Transverse colon (tissue), 4 donors: ENCODE data around the gene ABHD8. TPM values are rescaled to one million over a fixed set of nuclear protein-coding genes. Genes with fewer than 3 reads are reported as not detected.

Experiments used
- DNase-seq: peaks from one replicate; pipeline ENCODE4 v3.0.0-alpha.2; 2019
- H3K27ac ChIP-seq, 4 donors: fragments of 200-600 bp; sonication (generic); 2 replicates each; pipeline ENCODE4 v1.5.1; 2016 to 2018; ENCODE audit warnings: inconsistent platforms in 4 of 4
- H3K27me3 ChIP-seq: fragments of 200-600 bp; sonication (generic); 2 replicates; pipeline ENCODE4 v1.5.1; 2017; ENCODE audit warnings: inconsistent platforms
- H3K36me3 ChIP-seq, 4 donors: fragments of 200-600 bp; sonication (generic); 2 replicates each; pipeline ENCODE4 v1.5.1; 2017 to 2019; ENCODE audit warnings: inconsistent platforms in 4 of 4
- H3K4me1 ChIP-seq, 4 donors: fragments of 200-600 bp; sonication (generic); 2 replicates each; pipeline ENCODE4 v1.5.1; 2017 to 2020; ENCODE audit warnings: inconsistent platforms in 4 of 4
- H3K4me3 ChIP-seq, 4 donors: fragments of 200-600 bp; sonication (generic); 1 replicate in 1 of 4; 2 replicates in 3 of 4; pipeline versions ENCODE4 v1.5.1 to v1.6.1; 2017 to 2019; ENCODE audit warnings: inconsistent platforms in 4 of 4
- H3K9me3 ChIP-seq, 2 donors: fragments of 200-600 bp; sonication (generic); 2 replicates each; pipeline ENCODE4 v1.5.1; 2017 to 2019; ENCODE audit warnings: inconsistent platforms in 2 of 2
- CTCF ChIP-seq, 5 experiments: fragments of 200-600 bp in 3 of 5; fragments of 450-650 bp in 2 of 5; sonication (generic) in 3 of 5; IDR thresholded peaks; 1 replicate in 2 of 5; 2 replicates in 3 of 5; pipeline ENCODE4 v1.5.1; 2016 to 2017; ENCODE audit warnings: antibody characterized with exemption in 5 of 5, inconsistent platforms in 3 of 5, mild to moderate bottlenecking in 2 of 5, moderate library complexity in 1 of 5
- EP300 ChIP-seq: sonication (generic); formaldehyde crosslinking; IDR thresholded peaks from one replicate; pipeline ENCODE4 v1.6.1; 2017; ENCODE audit warnings: antibody characterized with exemption, low read depth
- POLR2A ChIP-seq: fragments of 450-650 bp; IDR thresholded peaks from one replicate; pipeline ENCODE4 v1.6.1; 2016; ENCODE audit warnings: antibody characterized with exemption, mild to moderate bottlenecking, moderate library complexity
- POLR2AphosphoS5 ChIP-seq, 3 donors: sonication (generic); formaldehyde crosslinking; IDR thresholded peaks; one replicate each; pipeline ENCODE4 v1.6.1; 2016; ENCODE audit warnings: antibody characterized with exemption in 3 of 3
- WGBS, 2 donors: methylation state at CpG; one replicate each; pipeline ENCODE4 v1.1.5; 2018; ENCODE audit warnings: low coverage in 1 of 2; 5-methylcytosine and 5-hydroxymethylcytosine counted together
- in situ Hi-C, 4 donors: fragments of 200-750 bp; cut with MboI; loops; one replicate each; pipeline versions ENCODE4 v1.15.0 to v1.15.1; 2017; ENCODE audit warnings: low sequenced_read_pairs in 3 of 4, low pct_ligation_motif_present in 1 of 4, low pct_unique_long_range_greater_than_20kb in 1 of 4
- intact Hi-C: fragments of 100-400 bp; cut with DNase I; formaldehyde crosslinking; loops from one replicate; pipeline ENCODE4 v1.15.1; 2023; ENCODE audit warnings: low total_unique reads
- total RNA-seq, 4 donors: library from RNA; depleted of rRNA; stranded (reverse); fragments of >200 nt; gene quantifications; one replicate each; pipeline ENCODE4 v1.1.0, GENCODE V29; 2016

Gene ABHD8
- total RNA-seq, 4 donors from 2014 or later: 6.0 to 14.1 (median 9.1) TPM

GRCh38 chr19:17332677-17333581 lies 29.7 kb upstream of the ABHD8 start:
- Histone ChIP-seq H3K27ac (no peak overlapping the region), H3K36me3 (no peaks in the 10 kb centered on the region), H3K27me3 (peaks cover 21% of the 10 kb centered on the region), H3K9me3 (no peaks in the 10 kb centered on the region), H3K4me3 (no peak overlapping the region), H3K4me1 (peaks cover 21 to 47% (median 37%) of the 10 kb centered on the region in 4 donors)
- no peak for DNase-seq
- in situ Hi-C loops (no loop called here), intact Hi-C loops (no loop called here)
- 95% methylated on average over 45 of the region's 45 CpGs; no CpG with 5 or more reads in 1 of the 2 donors for WGBS, 2 donors
- TF ChIP-seq POLR2AphosphoS5 (IDR thresholded peaks at IDR 0.05): no peak
- no peak for TF ChIP-seq EP300
- TF ChIP-seq CTCF (IDR thresholded peaks at IDR 0.05): no peak
- TF ChIP-seq POLR2A: no peak

DNA sequence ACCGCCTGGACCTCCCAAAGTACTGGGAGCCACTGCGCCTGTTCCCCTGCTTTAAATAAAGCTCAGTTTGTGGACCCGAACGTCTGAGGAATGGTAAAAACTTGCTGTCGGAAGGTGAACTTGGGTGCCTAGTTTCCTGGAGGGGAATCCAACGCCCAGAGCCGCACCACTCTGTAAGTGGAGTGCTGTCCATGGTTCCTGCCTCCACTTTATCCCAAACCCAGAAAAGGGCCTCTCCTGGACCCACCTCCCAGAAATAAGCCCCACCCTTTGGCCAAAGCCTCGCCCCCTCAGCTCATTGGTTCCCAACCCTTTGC lies 29.1 kb upstream of the ABHD8 start:
- no peak for DNase-seq
- peaks cover 22 to 46% (median 37%) of the 10 kb centered on the region in 4 donors for H3K4me1 ChIP-seq

GRCh38 chr19:17331045-17331558 lies 27.9 kb upstream of the ABHD8 start:
- peaks cover 21% of the 10 kb centered on the region for H3K27me3 ChIP-seq
- no peaks in the 10 kb centered on the region for H3K36me3 ChIP-seq
- TF ChIP-seq CTCF (IDR thresholded peaks at IDR 0.05) (no peak), EP300 (no peak), POLR2A (no peak), POLR2AphosphoS5 (IDR thresholded peaks at IDR 0.05) (no peak)
- no peak for DNase-seq
- in situ Hi-C loops (no loop called here), intact Hi-C loops (no loop called here)
- H3K4me1 ChIP-seq: peaks cover 24 to 46% (median 41%) of the 10 kb centered on the region in 4 donors
- no peak overlapping the region for H3K27ac ChIP-seq
- no peaks in the 10 kb centered on the region for H3K9me3 ChIP-seq
- no peak overlapping the region for H3K4me3 ChIP-seq
- 65 to 80% methylated on average over 1 to 13 of the region's 13 CpGs for WGBS, 2 donors

More for the DNA sequence above, 29.1 kb upstream of the ABHD8 start:
- 91 to 92% methylated on average over 2 to 8 of the region's 8 CpGs for WGBS, 2 donors
- TF ChIP-seq EP300 (no peak), CTCF (IDR thresholded peaks at IDR 0.05) (no peak), POLR2AphosphoS5 (IDR thresholded peaks at IDR 0.05) (no peak), POLR2A (no peak)
- intact Hi-C loops (no loop called here), in situ Hi-C loops (no loop called here)
- Histone ChIP-seq H3K9me3 (no peaks in the 10 kb centered on the region), H3K36me3 (no peaks in the 10 kb centered on the region), H3K4me3 (no peak overlapping the region), H3K27ac (no peak overlapping the region), H3K27me3 (peaks cover 21% of the 10 kb centered on the region)

GRCh38 chr19:17330262-17331044 lies 27.2 kb upstream of the ABHD8 start:
- TF ChIP-seq POLR2AphosphoS5 (IDR thresholded peaks at IDR 0.05): no peak
- no peak for TF ChIP-seq POLR2A
- no peak for TF ChIP-seq CTCF (IDR thresholded peaks at IDR 0.05)
- TF ChIP-seq EP300: no peak
- H3K9me3 ChIP-seq: no peaks in the 10 kb centered on the region
- no peak overlapping the region for H3K4me3 ChIP-seq
- in situ Hi-C loops: no loop called here
- intact Hi-C loops: no loop called here
- peaks cover 24 to 44% (median 36%) of the 10 kb centered on the region in 4 donors for H3K4me1 ChIP-seq
- no peak overlapping the region for H3K27ac ChIP-seq
- WGBS, 2 donors: 81 to 90% methylated on average over 4 to 24 of the region's 24 CpGs
- no peak for DNase-seq
- peaks cover 21% of the 10 kb centered on the region for H3K27me3 ChIP-seq
- no peaks in the 10 kb centered on the region for H3K36me3 ChIP-seq
